HUES48 (cell line): Measurements from ENCODE around the gene ATP6V1G3.

ENCODE experiments used
- H3K27ac ChIP-seq: one replicate; pipeline ENCODE4 v1.7.0; 2013; ENCODE audit warnings: low read depth, low read length, inconsistent platforms
- H3K27me3 ChIP-seq: 2 replicates; pipeline ENCODE4 v1.6.1; 2013; ENCODE audit warnings: mild to moderate bottlenecking, low read length; ENCODE audit not compliant: control insufficient read depth, insufficient read depth
- H3K36me3 ChIP-seq: 2 replicates; pipeline ENCODE4 v1.6.1; 2013; ENCODE audit warnings: low read length; ENCODE audit not compliant: control insufficient read depth, insufficient read depth
- H3K4me1 ChIP-seq: 2 replicates; pipeline ENCODE4 v1.6.1; 2013; ENCODE audit warnings: mild to moderate bottlenecking, low read length; ENCODE audit not compliant: control insufficient read depth, insufficient read depth
- H3K4me3 ChIP-seq: 2 replicates; pipeline ENCODE4 v1.5.1; 2013; ENCODE audit warnings: mild to moderate bottlenecking, low read depth, low read length
- H3K9ac ChIP-seq: 2 replicates; pipeline ENCODE4 v1.6.1; 2013; ENCODE audit warnings: mild to moderate bottlenecking, low read depth, low read length, moderate library complexity
- H3K9me3 ChIP-seq: 2 replicates; pipeline ENCODE4 v1.6.1; 2013; ENCODE audit warnings: low read length; ENCODE audit not compliant: control insufficient read depth, insufficient read depth

ATP6V1G3 gene

DNA sequence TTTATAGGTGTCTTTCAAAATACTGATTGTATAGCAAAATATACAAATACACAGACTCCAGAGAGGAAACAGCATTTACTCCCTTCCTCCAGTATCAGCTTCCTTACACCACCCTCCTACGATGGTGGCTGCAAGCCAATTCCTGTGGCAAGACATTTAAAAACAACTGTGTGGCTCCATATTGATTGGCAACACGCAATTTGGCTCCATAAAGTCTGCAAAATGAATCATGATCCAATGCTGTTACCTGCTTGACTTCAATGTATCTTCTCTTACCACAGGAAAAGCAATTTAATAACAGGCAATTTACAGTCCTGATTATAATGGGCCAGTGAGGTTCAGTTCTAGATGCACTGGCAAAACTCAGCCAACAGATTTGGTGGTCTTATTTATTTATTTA lies 19.7 kb upstream of the ATP6V1G3 start:
- Histone ChIP-seq H3K4me1 (no peaks in the 10 kb centered on the region; the same call in 1 of the 2 replicates), H3K4me3 (no peak overlapping the region), H3K27ac (no peak overlapping the region), H3K36me3 (no peaks in the 10 kb centered on the region), H3K9me3 (no peaks in the 10 kb centered on the region), H3K9ac (no peak overlapping the region), H3K27me3 (no peaks in the 10 kb centered on the region)

DNA sequence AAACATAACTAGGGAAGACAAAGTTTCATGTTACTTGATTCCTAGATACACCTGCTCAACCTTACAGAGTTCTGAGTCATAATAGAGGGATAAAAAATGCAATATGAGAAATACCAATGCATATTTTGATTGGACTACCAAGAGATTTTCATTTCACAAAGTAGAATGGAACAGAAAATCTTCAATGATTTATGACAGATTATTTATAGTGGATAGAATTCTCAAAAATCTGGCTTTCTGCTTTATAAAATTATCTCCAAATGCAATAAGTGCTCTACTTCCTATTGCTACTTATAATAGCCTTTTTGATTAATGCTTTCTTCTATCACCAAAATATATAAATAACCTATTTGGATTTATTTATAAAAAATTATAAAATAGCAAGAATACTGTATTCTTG lies 18.9 kb upstream of the ATP6V1G3 start:
- no peak overlapping the region for H3K27ac ChIP-seq
- H3K4me1 ChIP-seq, result no peaks in the 10 kb centered on the region; the same call in 1 of the 2 replicates
- no peaks in the 10 kb centered on the region for H3K36me3 ChIP-seq

GRCh38 chr1:198558402-198558801 lies 17.9 kb upstream of the ATP6V1G3 start:
- Histone ChIP-seq H3K4me3 (no peak overlapping the region), H3K9ac (no peak overlapping the region), H3K27ac (no peak overlapping the region), H3K27me3 (no peaks in the 10 kb centered on the region), H3K4me1 (no peaks in the 10 kb centered on the region; the same call in 1 of the 2 replicates), H3K36me3 (no peaks in the 10 kb centered on the region), H3K9me3 (no peaks in the 10 kb centered on the region)

More for the DNA sequence above, 18.9 kb upstream of the ATP6V1G3 start:
- H3K9ac ChIP-seq, result no peak overlapping the region
- H3K27me3 ChIP-seq, result no peaks in the 10 kb centered on the region
- no peak overlapping the region for H3K4me3 ChIP-seq
- H3K9me3 ChIP-seq, result no peaks in the 10 kb centered on the region

DNA sequence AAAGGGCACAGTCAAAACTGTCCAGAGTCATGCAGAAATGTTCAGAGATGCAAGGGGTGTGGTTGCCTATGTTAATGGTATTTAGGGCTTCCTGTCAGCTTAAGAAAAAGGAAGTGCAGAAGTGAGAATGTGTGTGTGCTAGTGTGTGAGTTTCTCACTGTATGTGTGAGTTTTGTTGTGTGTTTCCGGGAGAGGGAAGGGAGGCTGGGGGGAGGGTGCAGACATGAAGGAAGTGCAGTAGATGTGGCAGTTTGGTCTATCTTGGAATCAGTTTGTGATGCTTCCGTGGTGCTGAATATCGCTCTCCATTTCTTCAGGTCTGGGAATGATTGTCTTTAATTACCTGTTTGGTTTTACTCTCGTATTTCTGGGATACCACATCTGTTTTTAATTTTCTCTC lies 16.5 kb upstream of the ATP6V1G3 start:
- no peaks in the 10 kb centered on the region for H3K27me3 ChIP-seq
- no peak overlapping the region for H3K9ac ChIP-seq
- H3K4me3 ChIP-seq, result no peak overlapping the region
- H3K36me3 ChIP-seq, result no peaks in the 10 kb centered on the region
- H3K27ac ChIP-seq, result no peak overlapping the region
- H3K4me1 ChIP-seq, result no peaks in the 10 kb centered on the region; the same call in 1 of the 2 replicates
- no peaks in the 10 kb centered on the region for H3K9me3 ChIP-seq

DNA sequence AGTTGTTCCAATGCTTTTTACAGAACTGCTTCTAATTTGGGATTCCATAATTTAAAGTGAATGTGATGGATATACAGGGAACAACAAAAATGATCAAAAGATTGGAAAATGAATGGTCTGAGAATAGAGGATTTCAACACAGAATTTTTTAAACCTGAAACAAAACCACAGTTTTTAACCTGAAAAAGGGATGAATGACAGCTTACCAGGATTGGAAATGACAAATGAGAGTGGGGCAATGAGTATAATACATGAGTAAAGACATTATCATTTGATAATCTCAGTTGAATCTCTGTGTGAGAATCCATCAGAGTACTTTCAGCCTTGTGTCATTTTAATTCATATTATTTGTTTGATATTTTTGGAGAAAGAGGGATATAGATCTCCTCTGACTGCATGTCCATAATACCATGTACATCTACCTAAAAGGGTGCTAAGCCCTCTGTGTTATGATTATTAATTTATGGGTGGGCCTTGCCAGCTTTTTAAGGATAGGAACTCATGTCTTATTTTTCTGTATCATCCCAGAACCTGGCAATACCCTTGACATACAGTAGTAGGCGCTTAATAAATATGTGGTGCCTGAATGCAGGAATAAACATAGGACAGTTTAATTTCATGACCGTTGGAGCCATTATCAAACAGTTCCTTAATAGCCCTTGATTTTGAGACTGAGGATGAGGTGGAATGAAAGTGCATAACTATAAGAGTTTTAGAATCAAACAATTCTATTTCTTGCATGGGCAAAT lies 12.4 kb upstream of the ATP6V1G3 start:
- H3K27ac ChIP-seq, result no peak overlapping the region
- H3K9me3 ChIP-seq, result no peaks in the 10 kb centered on the region
- no peaks in the 10 kb centered on the region; the same call in 1 of the 2 replicates for H3K4me1 ChIP-seq
- H3K9ac ChIP-seq, result no peak overlapping the region
- H3K4me3 ChIP-seq, result no peak overlapping the region
- no peaks in the 10 kb centered on the region for H3K36me3 ChIP-seq
- no peaks in the 10 kb centered on the region for H3K27me3 ChIP-seq

- no peaks in the 10 kb centered on the region for H3K36me3 ChIP-seq
- H3K9me3 ChIP-seq, result no peaks in the 10 kb centered on the region
- H3K4me1 ChIP-seq, result no peaks in the 10 kb centered on the region
- H3K9ac ChIP-seq, result no peak overlapping the region
- H3K4me3 ChIP-seq, result no peak overlapping the region
- no peak overlapping the region for H3K27ac ChIP-seq
- no peaks in the 10 kb centered on the region for H3K27me3 ChIP-seq
Observed at GRCh38 chr1:198550941-198551524, 10.6 kb upstream of the ATP6V1G3 start.

GRCh38 chr1:198549866-198550265 lies 9.4 kb upstream of the ATP6V1G3 start:
- no peaks in the 10 kb centered on the region for H3K36me3 ChIP-seq
- no peak overlapping the region for H3K4me3 ChIP-seq
- H3K9me3 ChIP-seq, result no peaks in the 10 kb centered on the region
- no peaks in the 10 kb centered on the region for H3K4me1 ChIP-seq
- no peak overlapping the region for H3K9ac ChIP-seq
- no peak overlapping the region for H3K27ac ChIP-seq
- no peaks in the 10 kb centered on the region for H3K27me3 ChIP-seq

GRCh38 chr1:198548890-198549289 lies 8.4 kb upstream of the ATP6V1G3 start:
- no peaks in the 10 kb centered on the region for H3K4me1 ChIP-seq
- no peaks in the 10 kb centered on the region for H3K9me3 ChIP-seq
- H3K27me3 ChIP-seq, result no peaks in the 10 kb centered on the region
- no peak overlapping the region for H3K27ac ChIP-seq
- H3K36me3 ChIP-seq, result no peaks in the 10 kb centered on the region
- no peak overlapping the region for H3K4me3 ChIP-seq
- H3K9ac ChIP-seq, result no peak overlapping the region

GRCh38 chr1:198545156-198545555 lies 4.7 kb upstream of the ATP6V1G3 start:
- no peaks in the 10 kb centered on the region for H3K4me1 ChIP-seq
- H3K4me3 ChIP-seq, result no peak overlapping the region

DNA sequence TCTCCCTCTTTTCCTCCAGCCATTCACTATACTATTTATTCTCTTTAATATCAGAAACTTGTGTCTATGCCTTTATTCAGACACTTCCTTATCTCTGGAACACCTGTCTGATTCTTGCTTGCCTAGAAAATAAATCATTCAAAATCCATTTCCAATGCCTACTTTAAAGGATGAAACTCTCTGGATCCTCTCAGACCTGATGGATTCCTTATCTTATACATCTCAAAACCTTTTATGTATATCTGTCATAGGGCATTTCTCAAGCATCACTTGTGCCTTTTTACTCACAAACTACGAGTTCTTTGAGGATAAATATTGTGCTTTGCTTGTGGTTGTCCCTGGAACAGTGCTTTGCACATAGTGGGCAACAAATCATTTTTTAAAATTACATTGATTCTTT lies 3.8 kb upstream of the ATP6V1G3 start:
- Histone ChIP-seq H3K4me1 (no peaks in the 10 kb centered on the region), H3K36me3 (no peaks in the 10 kb centered on the region), H3K4me3 (no peak overlapping the region), H3K27ac (no peak overlapping the region), H3K9me3 (no peaks in the 10 kb centered on the region), H3K27me3 (no peaks in the 10 kb centered on the region), H3K9ac (no peak overlapping the region)

More at GRCh38 chr1:198545156-198545555, 4.7 kb upstream of the ATP6V1G3 start:
- no peaks in the 10 kb centered on the region for H3K9me3 ChIP-seq
- no peaks in the 10 kb centered on the region for H3K27me3 ChIP-seq
- H3K9ac ChIP-seq, result no peak overlapping the region
- H3K27ac ChIP-seq, result no peak overlapping the region
- H3K36me3 ChIP-seq, result no peaks in the 10 kb centered on the region

DNA sequence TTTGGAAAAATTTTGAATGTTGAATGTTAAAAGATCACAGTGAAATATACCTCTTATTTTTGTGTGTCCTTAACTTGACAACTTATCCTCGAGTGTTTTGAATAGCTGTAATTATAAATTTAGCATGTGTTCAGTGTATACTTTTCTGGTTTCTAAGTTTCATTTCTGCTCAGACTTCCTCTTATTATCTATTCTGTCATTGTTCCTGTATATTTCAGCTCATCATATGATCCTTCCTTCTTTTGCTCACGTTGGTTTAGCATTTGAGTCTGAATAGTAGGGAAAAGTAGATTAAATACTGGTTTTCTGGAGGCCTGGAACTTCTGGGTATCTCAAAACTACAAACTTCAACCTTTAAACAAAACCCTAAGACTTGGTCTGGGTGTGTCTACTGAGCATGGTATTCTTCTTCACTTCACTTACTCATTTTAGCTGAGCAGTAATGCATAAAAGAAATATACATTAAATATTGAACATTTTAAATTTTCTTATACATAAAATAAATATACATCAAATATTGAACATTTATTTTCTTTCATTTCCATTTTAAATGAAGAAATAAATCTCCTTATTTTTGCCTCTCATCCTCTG lies 3.3 kb upstream of the ATP6V1G3 start:
- Histone ChIP-seq H3K4me1 (no peaks in the 10 kb centered on the region), H3K9me3 (no peaks in the 10 kb centered on the region), H3K36me3 (no peaks in the 10 kb centered on the region), H3K4me3 (no peak overlapping the region), H3K9ac (no peak overlapping the region), H3K27me3 (no peaks in the 10 kb centered on the region), H3K27ac (no peak overlapping the region)
